PC-3 (cell line): ENCODE results near the gene JMJD4. TPM values are rescaled to one million over a fixed set of nuclear protein-coding genes. Genes with fewer than 3 reads are reported as not detected.

ENCODE experiments used
- ATAC-seq: fragments of 200-7000 bp; cut with Tn5 transposase; 2 replicates; pipeline ENCODE4 v1.9.1; 2020; ENCODE audit warnings: mild to moderate bottlenecking, moderate library complexity
- BruUV-seq: library from RNA; stranded (reverse); fragments of 400-500 nt; replicated peaks from 2 replicates; lab custom pipeline; 2021; lab: Mats Ljungman, UMichigan
- CTCF ChIA-PET: fragments of 300-600 bp; sonication (Branson Sonifier 250); formaldehyde crosslinking; loops from one replicate; lab custom pipeline; 2022; ENCODE audit warnings: antibody characterized with exemption; lab: Charles Lee
- POLR2A ChIA-PET: fragments of 300-600 bp; sonication (Branson Sonifier 250); formaldehyde crosslinking; loops from one replicate; lab custom pipeline; 2022; ENCODE audit warnings: antibody characterized with exemption; ENCODE audit not compliant: unreplicated experiment; lab: Charles Lee
- DNase-seq: peaks from one replicate; pipeline ENCODE4 v3.0.0-alpha.2; 2015
- H2AFZ ChIP-seq: fragments of 300-600 bp; sonication (generic); 2 replicates; pipeline ENCODE4 v1.6.0; 2016; ENCODE audit warnings: antibody characterized with exemption, low read length
- H3F3A ChIP-seq: fragments of 300-600 bp; sonication (generic); one replicate; pipeline ENCODE4 v1.6.0; 2017; ENCODE audit warnings: antibody characterized with exemption, low read length, control low read depth, mild to moderate bottlenecking; ENCODE audit not compliant: unreplicated experiment
- H3K27ac ChIP-seq: fragments of 300-600 bp; sonication (generic); 2 replicates; pipeline ENCODE4 v1.5.1; 2016; ENCODE audit warnings: mild to moderate bottlenecking, low read length
- H3K27me3 ChIP-seq: fragments of 300-600 bp; sonication (generic); 2 replicates; pipeline ENCODE4 v1.6.1; 2016; ENCODE audit warnings: low read length, mixed read lengths
- H3K36me3 ChIP-seq: fragments of 300-600 bp; sonication (generic); 2 replicates; pipeline ENCODE4 v1.6.1; 2016; ENCODE audit warnings: low read depth, mixed run types, low read length, mixed read lengths
- H3K4me1 ChIP-seq: fragments of 300-600 bp; sonication (generic); 2 replicates; pipeline ENCODE4 v1.5.1; 2016; ENCODE audit warnings: low read length; ENCODE audit not compliant: insufficient read depth
- H3K4me2 ChIP-seq: fragments of 300-600 bp; sonication (generic); 2 replicates; pipeline ENCODE4 v1.6.0; 2016; ENCODE audit warnings: low read length
- H3K4me3 ChIP-seq: fragments of 300-600 bp; sonication (generic); 2 replicates; pipeline ENCODE4 v1.5.1; 2016; ENCODE audit warnings: mild to moderate bottlenecking, low read length, mixed read lengths
- H3K79me2 ChIP-seq: fragments of 300-600 bp; sonication (generic); 2 replicates; pipeline ENCODE4 v1.6.1; 2017; ENCODE audit warnings: low read length, mixed read lengths
- H3K9ac ChIP-seq: fragments of 300-600 bp; sonication (generic); 2 replicates; pipeline ENCODE4 v1.6.0; 2016; ENCODE audit warnings: mild to moderate bottlenecking, low read length
- H3K9me2 ChIP-seq: fragments of 300-600 bp; sonication (generic); replicated peaks from 2 replicates; pipeline ENCODE4 v1.6.1; 2016; ENCODE audit warnings: mixed run types, low read length, mixed read lengths
- H3K9me3 ChIP-seq: fragments of 300-600 bp; sonication (generic); 2 replicates; pipeline ENCODE4 v1.6.1; 2016; ENCODE audit warnings: low read length, mixed read lengths
- H4K20me1 ChIP-seq: fragments of 300-600 bp; sonication (generic); 2 replicates; pipeline ENCODE4 v1.6.1; 2016; ENCODE audit warnings: low read length, mixed read lengths
- EZH2 ChIP-seq: fragments of 300-600 bp; sonication (generic); IDR thresholded peaks from one replicate; pipeline ENCODE4 v1.6.1; 2017; ENCODE audit warnings: antibody characterized with exemption, mild to moderate bottlenecking, low read length; ENCODE audit not compliant: unreplicated experiment
- EZH2phosphoT487 ChIP-seq: fragments of 300-600 bp; sonication (generic); IDR thresholded peaks from 2 replicates; pipeline ENCODE4 v1.6.1; 2018; ENCODE audit warnings: mild to moderate bottlenecking, antibody characterized with exemption, low read length, borderline replicate concordance
- intact Hi-C: fragments of 100-400 bp; cut with micrococcal nuclease; formaldehyde crosslinking; loops from 2 replicates; pipeline ENCODE4 v1.9.0; 2023
- total RNA-seq: library from RNA; depleted of rRNA; stranded (reverse); fragments of >200 nt; gene quantifications from 2 replicates; pipeline ENCODE4 v1.2.3, GENCODE V29; 2014
- TF ChIP-seq, protein P1 (sequence below): fragments of 300-600 bp; sonication (generic); conservative IDR thresholded peaks from 2 replicates; pipeline ENCODE4 v1.5.1; 2017; ENCODE audit warnings: antibody characterized with exemption, low read depth, mild to moderate bottlenecking, low read length

Gene JMJD4
- total RNA-seq, 1 experiment from 2014 or later = 80.5 TPM

DNA sequence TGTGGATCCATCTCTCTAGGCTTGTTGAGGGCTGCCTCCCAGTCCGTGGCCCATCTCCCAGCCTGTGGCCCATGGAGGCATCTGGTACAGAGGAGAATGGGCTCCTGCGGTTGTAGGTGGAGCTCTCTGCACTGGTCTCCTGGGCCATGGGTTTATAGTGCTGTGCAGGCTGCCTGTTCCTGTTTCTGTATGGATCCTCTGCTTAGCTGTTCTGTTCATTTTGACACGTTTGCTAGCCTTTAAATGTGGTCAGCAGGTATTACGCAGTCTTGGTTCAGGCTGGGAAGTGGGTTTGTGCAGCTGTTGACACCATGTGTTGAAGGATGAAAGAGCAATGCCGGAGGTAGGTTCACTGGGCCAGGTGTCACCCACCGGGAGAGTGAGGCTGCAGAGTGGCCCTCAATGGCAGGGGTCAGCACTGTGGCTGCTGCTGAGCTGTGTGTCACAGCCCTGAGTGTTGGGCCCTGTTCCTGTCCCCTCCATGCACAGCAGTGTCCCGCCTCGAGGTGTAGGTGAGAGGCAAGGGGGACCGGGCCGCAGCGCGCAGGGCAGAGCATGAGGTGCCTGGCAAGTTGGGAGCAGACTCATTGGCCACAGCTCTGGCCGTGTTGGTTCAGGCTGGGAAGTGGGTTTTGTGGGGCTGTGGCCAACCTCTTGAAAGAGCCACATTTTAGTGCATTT is 39.1 kb upstream of the JMJD4 start:
- H2AFZ ChIP-seq = no peak overlapping the region
- ChIA-PET POLR2A (no interaction called here), CTCF (interaction anchor here (0.6 kb wide), 1 partner anchor 171 kb away, joined by 9 read pairs; no protein-coding TSS in a partner anchor)
- H3K27ac ChIP-seq = no peak overlapping the region
- intact Hi-C loops = no loop called here
- H3K4me3 ChIP-seq = no peak overlapping the region
- peaks cover 7% of the 10 kb centered on the region; the same call in 1 of the 2 replicates for H3K4me1 ChIP-seq
- H3K9me2 ChIP-seq = no peaks in the 10 kb centered on the region
- DNase-seq = no peak
- no peak overlapping the region for H3K9ac ChIP-seq
- H3K79me2 ChIP-seq = no peaks in the 10 kb centered on the region
- H3F3A ChIP-seq = no peaks in the 10 kb centered on the region
- H3K4me2 ChIP-seq = no peak overlapping the region
- ATAC-seq = no peak
- H3K9me3 ChIP-seq = no peaks in the 10 kb centered on the region
- BruUV-seq = no TSS peak
- no peaks in the 10 kb centered on the region for H3K27me3 ChIP-seq
- no peaks in the 10 kb centered on the region for H4K20me1 ChIP-seq
- H3K36me3 ChIP-seq = peaks cover 31% of the 10 kb centered on the region; the same call in 1 of the 2 replicates
- TF ChIP-seq EZH2phosphoT487 (no peak), EZH2 (no peak)
- TF ChIP-seq, protein P1, sequence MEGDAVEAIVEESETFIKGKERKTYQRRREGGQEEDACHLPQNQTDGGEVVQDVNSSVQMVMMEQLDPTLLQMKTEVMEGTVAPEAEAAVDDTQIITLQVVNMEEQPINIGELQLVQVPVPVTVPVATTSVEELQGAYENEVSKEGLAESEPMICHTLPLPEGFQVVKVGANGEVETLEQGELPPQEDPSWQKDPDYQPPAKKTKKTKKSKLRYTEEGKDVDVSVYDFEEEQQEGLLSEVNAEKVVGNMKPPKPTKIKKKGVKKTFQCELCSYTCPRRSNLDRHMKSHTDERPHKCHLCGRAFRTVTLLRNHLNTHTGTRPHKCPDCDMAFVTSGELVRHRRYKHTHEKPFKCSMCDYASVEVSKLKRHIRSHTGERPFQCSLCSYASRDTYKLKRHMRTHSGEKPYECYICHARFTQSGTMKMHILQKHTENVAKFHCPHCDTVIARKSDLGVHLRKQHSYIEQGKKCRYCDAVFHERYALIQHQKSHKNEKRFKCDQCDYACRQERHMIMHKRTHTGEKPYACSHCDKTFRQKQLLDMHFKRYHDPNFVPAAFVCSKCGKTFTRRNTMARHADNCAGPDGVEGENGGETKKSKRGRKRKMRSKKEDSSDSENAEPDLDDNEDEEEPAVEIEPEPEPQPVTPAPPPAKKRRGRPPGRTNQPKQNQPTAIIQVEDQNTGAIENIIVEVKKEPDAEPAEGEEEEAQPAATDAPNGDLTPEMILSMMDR = no peak

DNA sequence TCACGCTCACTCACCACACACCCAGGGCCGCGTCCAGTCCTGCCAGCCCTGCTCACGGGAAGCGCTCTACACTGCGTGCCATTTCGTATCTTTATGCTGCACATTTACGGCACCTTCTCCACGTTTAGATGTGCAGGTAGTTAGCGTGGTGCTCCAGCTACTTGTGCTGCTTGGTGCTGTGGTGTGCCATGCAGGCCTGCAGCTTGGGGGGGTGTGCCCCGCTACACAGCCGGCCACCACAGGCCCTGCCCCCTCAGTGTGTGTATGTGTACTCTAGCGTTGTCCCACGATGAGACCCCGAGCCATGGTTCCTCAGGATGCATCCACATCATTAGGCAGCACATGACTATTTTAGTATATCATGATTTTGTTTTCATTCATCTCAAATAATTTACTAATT is 38.5 kb upstream of the JMJD4 start:
- no peak overlapping the region for H3K4me2 ChIP-seq
- BruUV-seq = no TSS peak
- no peaks in the 10 kb centered on the region for H4K20me1 ChIP-seq
- no peak overlapping the region for H3K9ac ChIP-seq
- H3K4me1 ChIP-seq = peaks cover 7% of the 10 kb centered on the region; the same call in 1 of the 2 replicates
- intact Hi-C loops = no loop called here
- no peak for ATAC-seq
- no peak for DNase-seq
- ChIA-PET POLR2A (no interaction called here), CTCF (interaction anchor here (0.6 kb wide), 1 partner anchor 172 kb away, joined by 9 read pairs; no protein-coding TSS in a partner anchor)
- no peaks in the 10 kb centered on the region for H3K9me3 ChIP-seq
- no peaks in the 10 kb centered on the region for H3K79me2 ChIP-seq
- TF ChIP-seq EZH2phosphoT487 (no peak), EZH2 (no peak)
- TF ChIP-seq, protein P1 = no peak
- peaks cover 37% of the 10 kb centered on the region for H3K36me3 ChIP-seq
- H3K27me3 ChIP-seq = no peaks in the 10 kb centered on the region
- no peak overlapping the region for H3K4me3 ChIP-seq
- no peaks in the 10 kb centered on the region for H3K9me2 ChIP-seq
- H3F3A ChIP-seq = no peaks in the 10 kb centered on the region
- no peak overlapping the region for H2AFZ ChIP-seq
- H3K27ac ChIP-seq = no peak overlapping the region

DNA sequence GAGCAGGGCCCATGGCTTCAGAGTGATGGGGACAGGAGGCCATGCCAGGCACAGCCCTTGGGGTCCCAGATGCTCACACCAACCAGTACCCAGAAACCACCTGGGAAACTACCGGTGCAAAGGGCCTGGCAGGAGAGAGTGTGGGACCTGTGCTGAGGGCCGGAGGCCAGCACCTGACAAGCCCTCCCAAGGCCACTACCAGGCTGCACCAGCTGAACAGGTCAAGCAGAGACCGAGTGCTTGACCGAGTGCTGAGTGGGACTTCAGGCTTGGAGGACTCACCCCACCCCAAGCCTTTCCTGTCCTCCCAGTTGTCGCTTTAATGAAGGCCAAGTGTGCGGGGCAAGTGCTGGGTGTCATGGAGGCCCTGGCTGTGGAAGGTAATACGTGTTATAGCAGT is 36.7 kb upstream of the JMJD4 start:
- no peaks in the 10 kb centered on the region for H3K9me3 ChIP-seq
- H3K4me1 ChIP-seq = peaks cover 9% of the 10 kb centered on the region
- H3K4me3 ChIP-seq = no peak overlapping the region
- peaks cover 9% of the 10 kb centered on the region; the same call in 1 of the 2 replicates for H4K20me1 ChIP-seq
- intact Hi-C loops = no loop called here
- no peak overlapping the region for H3K4me2 ChIP-seq
- CTCF ChIA-PET = no interaction called here
- DNase-seq = no peak
- POLR2A ChIA-PET = no interaction called here
- 0 out of 2 replicates have a peak, but pooled peaks cover 9% of the 10 kb centered on the region for H3K79me2 ChIP-seq
- TF ChIP-seq EZH2 = no peak
- TF ChIP-seq, protein P1 = no peak
- TF ChIP-seq EZH2phosphoT487 = no peak
- no peaks in the 10 kb centered on the region for H3K27me3 ChIP-seq
- no peak overlapping the region for H2AFZ ChIP-seq
- BruUV-seq = no TSS peak
- peaks cover 52% of the 10 kb centered on the region for H3K36me3 ChIP-seq
- no peaks in the 10 kb centered on the region for H3F3A ChIP-seq
- H3K27ac ChIP-seq = no peak overlapping the region
- no peak overlapping the region for H3K9ac ChIP-seq
- H3K9me2 ChIP-seq = no peaks in the 10 kb centered on the region
- no peak for ATAC-seq
